Measurements from ENCODE around the gene SCN2B. TPM values are rescaled to one million over a fixed set of nuclear protein-coding genes. Genes with fewer than 3 reads are reported as not detected.
A peak's percentile ranks its signal among the peaks of the same experiment; 100 is the strongest.

The SCN2B gene
- total RNA-seq, 1 experiment from 2014 or later: not detected

DNA sequence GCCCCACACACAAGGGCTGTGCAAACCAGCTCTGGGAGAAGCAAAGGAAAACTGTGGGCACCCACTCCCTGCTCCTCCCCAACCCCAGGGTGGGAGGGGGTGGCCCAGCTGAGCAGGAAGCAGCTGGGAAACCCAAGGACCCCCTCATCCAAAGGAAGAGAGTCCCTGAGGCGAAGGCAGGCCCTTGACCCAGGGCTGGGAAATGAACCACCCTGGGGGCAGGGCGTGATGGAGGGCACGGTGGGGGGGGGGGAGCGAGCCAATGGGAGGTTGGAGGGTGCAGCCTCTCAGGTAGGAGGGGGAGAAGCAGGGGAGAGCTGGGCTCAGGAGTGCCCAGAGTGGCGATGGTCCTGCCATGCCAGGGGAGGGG lies 40.7 kb downstream of the SCN2B start:
- no peaks in the 10 kb centered on the region for H3K36me3 ChIP-seq
- no peak for DNase-seq
- H3K27me3 ChIP-seq: no peaks in the 10 kb centered on the region
- no peaks in the 10 kb centered on the region for H3K9me3 ChIP-seq
- no peak overlapping the region for H3K4me3 ChIP-seq

GRCh38 chr11:118135051-118135795 lies 41.2 kb downstream of the SCN2B start:
- Histone ChIP-seq H3K9me3 (no peaks in the 10 kb centered on the region), H3K27me3 (no peaks in the 10 kb centered on the region), H3K4me3 (no peak overlapping the region), H3K36me3 (no peaks in the 10 kb centered on the region)
- DNase-seq: no peak

DNA sequence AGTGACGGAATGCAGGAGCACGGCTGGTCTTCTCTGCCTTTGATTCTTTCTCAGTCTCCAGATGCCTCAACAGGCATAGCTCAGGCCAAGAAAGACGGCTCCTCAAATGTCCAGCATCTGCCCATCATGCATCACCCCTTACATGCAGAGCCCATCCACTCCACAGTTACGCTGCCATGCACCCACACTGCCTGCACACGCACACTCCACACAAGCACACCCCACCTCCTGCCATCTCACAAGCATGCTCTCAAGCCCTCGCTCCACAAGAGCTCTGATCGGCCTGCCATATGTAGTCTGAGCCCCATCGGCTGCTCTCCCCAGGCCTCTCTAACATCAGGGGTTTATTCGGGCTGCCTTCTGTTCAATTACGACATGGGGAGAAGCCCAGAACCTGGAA lies 42.6 kb downstream of the SCN2B start:
- Histone ChIP-seq H3K9me3 (no peaks in the 10 kb centered on the region), H3K4me3 (no peak overlapping the region), H3K27me3 (no peaks in the 10 kb centered on the region), H3K36me3 (no peaks in the 10 kb centered on the region)
- DNase-seq: no peak

DNA sequence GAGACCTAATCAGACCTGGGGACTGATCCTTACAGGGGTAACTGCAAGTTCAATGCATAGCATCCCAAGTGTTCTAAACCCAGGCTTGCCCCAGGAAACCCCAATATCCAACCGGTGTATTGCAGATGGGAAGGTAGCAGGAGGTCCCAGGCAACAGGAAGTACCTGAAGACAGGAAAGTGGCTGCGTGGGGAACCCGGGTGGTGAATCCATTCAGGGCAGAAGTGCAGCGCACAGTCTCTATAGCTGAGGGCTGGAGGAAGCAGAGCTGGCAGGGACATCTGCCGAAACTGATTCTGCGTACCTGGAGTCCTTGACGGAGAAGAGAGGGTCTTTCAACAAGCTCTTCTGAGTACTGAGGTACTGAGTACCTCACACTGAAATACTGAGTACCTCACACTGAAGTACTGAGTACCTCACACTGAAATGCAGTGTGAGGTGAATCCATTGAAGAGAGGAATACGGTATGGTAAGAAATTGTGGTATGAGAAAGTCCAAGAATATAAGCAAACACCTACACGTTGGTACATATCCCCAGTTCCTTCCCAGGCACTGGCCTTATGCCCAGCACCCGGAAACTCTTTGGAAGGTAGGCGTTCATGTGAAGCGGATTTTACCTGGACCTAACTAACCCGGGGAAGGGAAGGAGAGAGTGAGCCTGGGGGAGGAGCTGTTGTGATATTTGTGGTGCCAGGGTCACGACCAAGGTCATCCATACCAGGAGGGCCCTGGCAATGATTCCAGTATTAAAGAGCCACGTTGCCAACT lies 43.9 kb downstream of the SCN2B start:
- H3K27me3 ChIP-seq: no peaks in the 10 kb centered on the region
- H3K36me3 ChIP-seq: no peaks in the 10 kb centered on the region
- no peaks in the 10 kb centered on the region for H3K9me3 ChIP-seq
- DNase-seq: no peak
- H3K4me3 ChIP-seq: no peak overlapping the region

GRCh38 chr11:118129471-118130172 lies 46.8 kb downstream of the SCN2B start:
- H3K27me3 ChIP-seq: no peaks in the 10 kb centered on the region
- H3K36me3 ChIP-seq: no peaks in the 10 kb centered on the region
- no peaks in the 10 kb centered on the region for H3K9me3 ChIP-seq
- peak; percentile 33 for DNase-seq
- H3K4me3 ChIP-seq: no peak overlapping the region

DNA sequence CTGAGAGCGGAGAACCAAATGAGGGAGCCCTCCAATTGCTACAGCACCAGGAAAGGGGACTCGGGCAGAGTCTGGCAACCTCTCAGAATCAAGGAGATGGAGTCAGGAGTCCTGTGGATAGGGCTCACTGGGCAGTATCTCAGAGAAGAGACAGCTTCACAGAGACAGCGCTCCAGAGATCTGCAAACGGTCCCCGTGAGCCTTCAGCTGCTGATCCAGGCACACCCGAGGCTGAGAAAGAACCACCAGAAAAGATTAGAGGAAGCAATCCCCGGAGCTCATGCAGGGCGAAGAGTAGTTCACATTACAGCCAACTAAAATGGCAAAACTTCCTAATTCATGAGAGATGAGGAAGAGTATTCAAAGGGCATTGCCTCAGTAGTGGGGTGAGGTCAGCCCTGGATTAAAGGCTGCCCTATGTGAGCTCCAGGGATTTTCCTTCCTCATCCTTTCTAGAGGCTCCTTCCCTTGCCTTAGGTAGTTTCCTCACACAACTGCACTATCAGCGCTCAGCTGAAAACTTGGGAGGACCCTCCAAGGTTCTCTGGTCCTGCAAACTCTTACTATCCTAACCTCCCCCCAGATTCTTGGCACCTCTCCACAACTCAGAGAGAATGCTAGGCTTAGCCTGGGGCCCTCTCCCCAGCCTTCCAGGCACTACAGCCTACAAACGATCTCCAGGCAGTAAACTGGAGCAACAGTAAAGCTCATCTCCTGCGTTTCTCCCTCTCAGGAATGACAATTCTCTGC lies 47.5 kb downstream of the SCN2B start:
- no peaks in the 10 kb centered on the region for H3K9me3 ChIP-seq
- DNase-seq: no peak
- H3K36me3 ChIP-seq: no peaks in the 10 kb centered on the region
- no peaks in the 10 kb centered on the region for H3K27me3 ChIP-seq
- H3K4me3 ChIP-seq: no peak overlapping the region

DNA sequence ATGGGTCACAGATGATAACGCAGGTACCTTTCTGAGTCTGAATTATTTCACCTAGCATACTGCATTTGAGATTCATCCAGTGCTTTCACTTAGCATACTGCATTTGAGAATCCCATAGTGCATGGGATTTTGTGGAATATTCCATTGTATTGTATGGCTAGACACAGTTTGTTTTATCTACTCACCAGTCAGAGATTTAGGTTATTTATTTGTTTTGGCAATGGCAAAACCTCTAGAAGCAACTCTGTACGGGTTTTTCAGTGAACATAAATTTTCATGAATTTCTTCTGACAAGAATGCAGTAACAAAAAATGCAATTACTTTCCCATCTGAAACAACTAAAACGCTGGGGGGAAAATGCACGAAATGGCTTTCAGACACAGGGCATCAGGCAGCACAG lies 48.1 kb downstream of the SCN2B start:
- Histone ChIP-seq H3K27me3 (no peaks in the 10 kb centered on the region), H3K4me3 (no peak overlapping the region)
- no peak for DNase-seq

DNA sequence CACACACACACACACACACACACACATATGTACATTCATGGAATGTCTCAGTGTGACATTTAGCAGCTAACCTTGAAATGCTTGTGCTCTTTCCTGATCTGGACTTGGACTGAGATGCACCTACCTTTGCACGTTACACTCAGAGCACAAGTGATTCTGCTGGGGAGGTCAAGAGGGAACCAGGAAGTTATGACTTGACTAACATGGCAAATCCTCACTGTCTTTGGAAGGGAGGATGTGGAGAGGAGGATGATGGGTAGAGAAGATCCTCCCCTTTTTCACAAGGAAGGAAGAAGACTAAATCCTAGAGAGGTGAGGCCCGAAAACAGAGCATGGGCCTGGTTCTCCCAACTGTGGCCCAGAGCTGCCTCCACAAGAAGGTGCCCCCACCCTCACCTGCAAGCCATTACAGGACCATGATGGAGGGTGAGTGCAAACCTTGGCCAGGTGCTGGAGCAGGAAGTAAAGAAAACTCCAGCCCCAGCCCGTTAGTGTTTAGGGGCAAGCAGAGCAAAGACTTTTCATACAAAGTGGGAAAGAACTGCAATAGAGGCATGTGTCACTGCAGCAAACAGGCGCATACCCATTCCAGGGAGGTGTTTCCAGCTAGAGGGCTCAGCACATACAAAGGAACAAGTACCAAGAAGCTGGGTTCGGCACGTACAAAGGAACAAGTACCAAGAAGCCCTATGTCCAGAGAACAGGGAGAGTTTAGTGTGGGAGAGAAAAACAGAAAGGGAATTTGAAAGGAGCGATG lies 50.2 kb downstream of the SCN2B start:
- no peaks in the 10 kb centered on the region for H3K36me3 ChIP-seq
- H3K9me3 ChIP-seq: no peaks in the 10 kb centered on the region
- no peaks in the 10 kb centered on the region for H3K27me3 ChIP-seq
- H3K4me3 ChIP-seq: no peak overlapping the region
- DNase-seq: no peak

More for the DNA sequence above, 48.1 kb downstream of the SCN2B start:
- Histone ChIP-seq H3K9me3 (no peaks in the 10 kb centered on the region), H3K36me3 (no peaks in the 10 kb centered on the region)

DNA sequence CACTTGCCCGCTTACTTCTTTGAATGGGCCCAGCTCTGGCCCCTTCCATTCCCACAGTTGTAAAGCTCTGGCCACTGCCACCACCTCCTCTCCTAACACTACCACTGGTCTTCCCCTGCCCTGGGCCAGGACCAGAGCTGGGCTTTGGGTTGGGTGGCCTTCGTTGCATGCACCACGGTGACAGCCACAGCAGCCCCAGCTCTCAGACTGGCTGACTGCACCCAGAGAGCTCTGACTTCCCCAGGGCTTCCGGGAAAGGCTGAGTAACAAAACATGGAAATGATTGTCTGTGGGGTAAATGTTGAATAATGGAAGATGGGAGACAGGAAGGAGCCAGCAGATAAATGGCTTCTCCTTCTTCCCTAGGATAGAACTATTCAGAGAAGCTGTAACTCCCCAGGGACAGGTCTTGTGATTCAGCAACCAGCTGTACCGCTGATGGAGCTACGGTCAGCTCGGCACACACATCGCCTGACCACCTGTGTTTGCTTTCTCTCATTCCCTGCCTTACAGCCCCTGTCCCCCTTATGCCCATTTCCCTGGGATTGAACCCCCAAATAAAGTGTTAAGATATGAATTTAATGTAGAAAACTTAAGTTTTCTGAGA lies 51.4 kb downstream of the SCN2B start:
- H3K27me3 ChIP-seq: no peaks in the 10 kb centered on the region
- H3K36me3 ChIP-seq: no peaks in the 10 kb centered on the region
- H3K9me3 ChIP-seq: no peaks in the 10 kb centered on the region
- no peak overlapping the region for H3K4me3 ChIP-seq
- DNase-seq: no peak

DNA sequence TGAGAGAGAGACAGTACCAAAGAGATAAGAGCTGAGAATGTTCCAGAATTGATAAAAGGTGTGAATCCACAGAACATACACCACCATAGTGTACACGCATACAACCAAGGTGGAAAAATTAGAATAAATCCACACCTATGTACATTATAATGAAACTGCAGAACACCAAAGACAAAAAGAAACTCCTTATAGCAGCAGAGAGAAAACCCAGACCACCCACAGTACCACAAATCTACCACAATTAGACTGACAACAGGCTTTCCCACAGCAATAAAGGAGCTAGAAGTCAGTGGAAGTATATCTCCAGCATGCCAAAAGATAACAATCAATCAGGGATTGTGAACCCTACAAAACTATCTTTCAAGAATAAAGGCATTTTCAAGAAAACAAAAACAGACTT lies 55.6 kb downstream of the SCN2B start:
- Histone ChIP-seq H3K4me3 (no peak overlapping the region), H3K36me3 (no peaks in the 10 kb centered on the region), H3K9me3 (no peaks in the 10 kb centered on the region), H3K27me3 (no peaks in the 10 kb centered on the region)
- DNase-seq: no peak

DNA sequence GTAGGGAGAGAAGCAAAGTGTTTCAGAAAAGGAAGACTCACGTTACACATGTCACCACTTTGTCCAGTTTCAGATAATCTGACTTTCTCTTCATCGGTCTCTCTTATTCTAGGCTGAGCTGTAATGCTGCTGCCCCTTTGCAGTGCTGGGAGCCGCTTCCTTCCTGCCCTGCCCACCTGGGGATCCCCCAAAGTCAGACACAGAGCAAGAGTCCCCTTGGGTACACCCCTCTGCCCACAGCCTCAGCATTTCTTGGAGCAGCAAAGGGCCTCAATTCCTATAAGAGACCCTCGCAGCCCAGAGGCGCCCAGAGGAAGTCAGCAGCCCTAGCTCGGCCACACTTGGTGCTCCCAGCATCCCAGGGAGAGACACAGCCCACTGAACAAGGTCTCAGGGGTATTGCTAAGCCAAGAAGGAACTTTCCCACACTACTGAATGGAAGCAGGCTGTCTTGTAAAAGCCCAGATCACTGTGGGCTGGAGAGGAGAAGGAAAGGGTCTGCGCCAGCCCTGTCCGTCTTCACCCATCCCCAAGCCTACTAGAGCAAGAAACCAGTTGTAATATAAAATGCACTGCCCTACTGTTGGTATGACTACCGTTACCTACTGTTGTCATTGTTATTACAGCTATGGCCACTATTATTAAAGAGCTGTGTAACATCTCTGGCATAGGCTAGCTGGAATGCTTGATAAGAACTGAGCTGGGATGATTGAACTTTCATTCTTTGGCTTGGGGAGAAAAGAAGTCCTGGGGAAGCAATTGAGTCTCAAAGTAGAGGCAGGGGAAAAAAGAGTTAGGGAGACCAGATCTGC lies 58.4 kb downstream of the SCN2B start:
- no peaks in the 10 kb centered on the region for H3K9me3 ChIP-seq
- no peak for DNase-seq
- no peaks in the 10 kb centered on the region for H3K27me3 ChIP-seq
- no peak overlapping the region for H3K4me3 ChIP-seq
- no peaks in the 10 kb centered on the region for H3K36me3 ChIP-seq

DNA sequence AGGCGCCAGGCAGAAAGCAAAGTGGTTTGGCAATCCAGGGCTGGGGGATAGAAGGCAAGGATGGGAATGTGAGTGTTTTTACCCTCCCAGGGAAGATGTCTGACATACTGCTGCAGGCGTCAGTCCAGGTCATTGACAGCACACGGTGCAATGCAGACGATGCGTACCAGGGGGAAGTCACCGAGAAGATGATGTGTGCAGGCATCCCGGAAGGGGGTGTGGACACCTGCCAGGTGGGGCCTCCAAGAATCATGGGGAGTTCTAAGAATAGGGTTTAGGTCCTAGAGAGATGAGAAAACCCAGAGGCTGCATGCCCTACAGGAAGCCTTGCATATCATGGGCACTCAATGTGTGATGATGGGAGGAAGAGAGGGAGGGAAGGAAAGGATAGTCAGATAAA lies 61.4 kb downstream of the SCN2B start:
- Histone ChIP-seq H3K4me3 (no peak overlapping the region), H3K27me3 (no peaks in the 10 kb centered on the region), H3K9me3 (no peaks in the 10 kb centered on the region), H3K36me3 (no peaks in the 10 kb centered on the region)
- DNase-seq: no peak

DNA sequence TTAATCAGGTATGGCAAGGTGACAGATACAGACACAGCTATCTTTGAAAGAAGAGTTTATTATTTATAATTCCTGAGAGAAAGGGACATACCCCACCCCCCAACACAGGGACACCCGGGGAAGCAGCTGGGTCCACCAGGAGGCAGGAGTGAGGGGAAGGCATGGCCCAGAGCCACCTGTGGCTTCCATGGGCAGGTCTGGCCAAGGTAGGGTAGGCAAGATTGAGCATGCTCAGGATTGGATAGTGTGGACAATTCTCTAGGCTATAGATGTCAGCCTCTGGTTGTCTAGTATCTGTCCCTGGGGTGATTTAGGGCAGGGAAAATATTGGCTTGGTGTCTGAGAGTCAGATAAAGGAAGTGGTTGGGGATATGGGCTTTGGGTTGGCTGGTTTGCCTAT lies 62.2 kb downstream of the SCN2B start:
- no peaks in the 10 kb centered on the region for H3K9me3 ChIP-seq
- no peaks in the 10 kb centered on the region for H3K27me3 ChIP-seq
- H3K4me3 ChIP-seq: no peak overlapping the region
- no peaks in the 10 kb centered on the region for H3K36me3 ChIP-seq
- DNase-seq: no peak

DNA sequence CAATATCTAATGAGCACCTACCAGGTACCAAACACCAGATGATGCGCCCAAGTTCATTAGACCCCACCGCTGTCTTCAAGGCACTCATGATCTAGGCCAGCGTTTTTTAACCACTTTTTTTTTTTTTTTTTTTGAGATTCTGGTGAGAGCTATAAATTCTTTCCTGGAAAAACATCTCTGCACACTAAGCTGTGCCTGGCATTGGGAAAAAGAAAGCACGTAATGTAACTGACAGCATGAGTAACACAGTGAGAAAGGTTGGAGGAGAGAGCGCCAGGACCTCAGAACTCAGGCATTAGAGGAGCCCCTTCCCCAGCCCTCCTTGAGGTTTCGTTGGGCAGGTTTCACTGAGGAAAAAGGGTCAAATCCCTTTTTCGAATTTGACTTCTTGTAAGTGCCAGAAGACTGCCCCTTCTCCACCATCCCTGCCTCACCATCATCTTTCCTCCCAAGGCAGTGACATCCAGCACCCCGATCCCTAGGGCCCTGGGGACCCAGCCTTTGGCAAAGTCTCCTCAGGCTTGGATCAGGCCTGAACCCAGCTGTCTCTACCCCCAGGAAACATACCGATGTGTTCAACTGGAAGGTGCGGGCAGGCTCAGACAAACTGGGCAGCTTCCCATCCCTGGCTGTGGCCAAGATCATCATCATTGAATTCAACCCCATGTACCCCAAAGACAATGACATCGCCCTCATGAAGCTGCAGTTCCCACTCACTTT lies 63.6 kb downstream of the SCN2B start:
- Histone ChIP-seq H3K9me3 (no peaks in the 10 kb centered on the region), H3K4me3 (no peak overlapping the region), H3K27me3 (no peaks in the 10 kb centered on the region), H3K36me3 (no peaks in the 10 kb centered on the region)
- DNase-seq: no peak
